Activated CD4-positive, alpha-beta T cell treated with anti-CD3 and anti-CD28 coated beads for 24 hours (primary cell): ENCODE measurements around the gene AGBL1.
"Not testable (repeated sequence)": the region's sequence is repeated elsewhere in the genome, so short reads cannot be mapped to it uniquely, and the experiment has no call there.

Source experiments
- DNase-seq, 2 donors: peaks; one replicate each; pipeline ENCODE4 v3.0.0-alpha.2; 2020; ENCODE audit warnings: low read depth in 2 of 2

AGBL1 gene

GRCh38 chr15:86399041-86399954, 319.6 kb downstream of the AGBL1 start:
- DNase-seq: no peak

GRCh38 chr15:86403221-86403620, 323.6 kb downstream of the AGBL1 start:
- no peak for DNase-seq

- DNase-seq: no peak
Measured at GRCh38 chr15:86403914-86404583, 324.4 kb downstream of the AGBL1 start.

- no peak for DNase-seq
Measured at GRCh38 chr15:86408261-86408660, 328.6 kb downstream of the AGBL1 start.

- no peak for DNase-seq
Measured at GRCh38 chr15:86411916-86412315, 332.2 kb downstream of the AGBL1 start.

GRCh38 chr15:86413191-86413590, 333.5 kb downstream of the AGBL1 start:
- no peak for DNase-seq

- no peak for DNase-seq
Measured at GRCh38 chr15:86425746-86426145, 346.1 kb downstream of the AGBL1 start.

GRCh38 chr15:86432861-86433260, 353.2 kb downstream of the AGBL1 start:
- no peak for DNase-seq

- no peak for DNase-seq
Measured at GRCh38 chr15:86433983-86434382, 354.3 kb downstream of the AGBL1 start.

GRCh38 chr15:86439614-86440013, 359.9 kb downstream of the AGBL1 start:
- no peak for DNase-seq

- no peak for DNase-seq
Measured at GRCh38 chr15:86444527-86444926, 364.9 kb downstream of the AGBL1 start.

- DNase-seq: no peak
Measured at GRCh38 chr15:86445579-86446252, 366.0 kb downstream of the AGBL1 start.

- no peak for DNase-seq
Measured at GRCh38 chr15:86446253-86446640, 366.6 kb downstream of the AGBL1 start.

- not testable (repeated sequence) for DNase-seq
Measured at GRCh38 chr15:86465470-86466039, 385.9 kb downstream of the AGBL1 start.

- DNase-seq: no peak
Measured at GRCh38 chr15:86481720-86482119, 402.0 kb downstream of the AGBL1 start.

GRCh38 chr15:86483936-86484335, 404.3 kb downstream of the AGBL1 start:
- DNase-seq: no peak

GRCh38 chr15:86488046-86488445, 408.4 kb downstream of the AGBL1 start:
- no peak for DNase-seq

GRCh38 chr15:86489981-86490380, 410.3 kb downstream of the AGBL1 start:
- DNase-seq: no peak

- DNase-seq: no peak
Measured at GRCh38 chr15:86491118-86491517, 411.4 kb downstream of the AGBL1 start.

GRCh38 chr15:86493884-86494283, 414.2 kb downstream of the AGBL1 start:
- no peak for DNase-seq

- no peak for DNase-seq
Measured at GRCh38 chr15:86494475-86494874, 414.8 kb downstream of the AGBL1 start.

GRCh38 chr15:86502301-86502700, 422.6 kb downstream of the AGBL1 start:
- no peak for DNase-seq
